Measurements from ENCODE around the gene SLC12A9.

SLC12A9 gene

GRCh38 chr7:100884736-100885439 is 32.4 kb downstream of the SLC12A9 start:
- DNase-seq (ENCODE audit: low read depth), result no peak

GRCh38 chr7:100885440-100886141 is 33.1 kb downstream of the SLC12A9 start:
- DNase-seq (ENCODE audit: low read depth), result no peak

- DNase-seq (ENCODE audit: low read depth), result no peak
These were observed 33.8 kb downstream of the SLC12A9 start for GRCh38 chr7:100886142-100886935.

DNA sequence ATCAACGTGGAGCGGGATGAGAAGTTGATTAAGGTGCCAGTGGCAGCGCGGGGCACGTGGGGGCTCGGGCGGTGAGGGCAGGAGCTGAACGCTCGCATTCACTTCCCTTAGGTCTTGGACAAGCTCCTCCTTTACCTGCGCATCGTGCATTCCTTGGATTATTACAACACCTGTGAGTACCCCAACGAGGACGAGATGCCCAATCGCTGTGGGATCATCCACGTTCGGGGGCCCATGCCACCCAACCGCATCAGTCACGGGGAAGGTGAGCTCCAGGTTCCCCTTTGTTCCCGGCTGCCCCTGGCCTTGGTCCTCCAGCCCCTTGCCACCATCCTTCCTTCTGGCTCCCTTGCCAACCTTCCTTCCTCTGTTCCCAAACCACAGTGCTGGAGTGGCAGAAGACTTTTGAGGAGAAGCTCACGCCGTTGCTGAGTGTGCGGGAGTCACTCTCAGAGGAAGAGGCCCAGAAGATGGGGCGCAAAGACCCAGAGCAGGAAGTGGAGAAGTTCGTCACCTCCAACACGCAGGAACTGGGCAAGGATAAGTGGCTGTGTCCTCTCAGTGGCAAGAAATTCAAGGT is 34.5 kb downstream of the SLC12A9 start:
- DNase-seq (ENCODE audit: low read depth), result no peak

- no peak for DNase-seq (ENCODE audit: low read depth)
These were observed 35.2 kb downstream of the SLC12A9 start for GRCh38 chr7:100887516-100888290.

DNA sequence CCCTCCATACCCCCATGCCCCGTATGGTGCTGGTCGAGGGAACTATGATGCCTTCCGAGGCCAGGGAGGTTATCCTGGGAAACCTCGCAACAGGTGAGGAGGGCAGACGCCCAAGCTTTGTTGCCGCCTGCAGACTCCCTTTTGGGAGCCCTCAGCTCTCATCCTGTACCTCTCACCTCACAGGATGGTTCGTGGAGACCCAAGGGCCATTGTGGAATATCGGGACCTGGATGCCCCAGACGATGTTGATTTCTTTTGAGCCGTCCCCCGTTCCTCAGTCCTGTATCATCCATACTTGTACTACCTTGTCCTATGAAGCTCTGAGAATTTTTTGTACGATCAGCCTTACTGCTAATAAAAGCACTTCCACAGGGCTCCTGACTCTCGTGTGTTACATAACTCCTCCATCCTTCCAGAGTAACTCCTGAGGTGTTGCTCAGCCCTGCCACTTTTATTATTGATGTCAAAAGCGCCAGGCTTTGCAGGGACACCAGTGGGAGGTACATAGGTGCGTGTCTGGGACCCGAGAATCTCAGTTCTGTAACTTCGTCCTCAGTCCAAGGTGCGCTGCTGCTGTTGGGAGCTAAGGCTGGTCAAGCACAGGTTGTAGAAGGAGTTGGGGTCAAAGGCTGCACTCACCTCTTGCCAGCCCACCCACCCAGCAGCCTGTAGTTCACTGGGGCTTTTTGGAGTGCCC is 35.9 kb downstream of the SLC12A9 start:
- no peak for DNase-seq (ENCODE audit: low read depth)

- DNase-seq (ENCODE audit: low read depth), result no peak
These were observed 36.7 kb downstream of the SLC12A9 start, which contains the start of gene UFSP1 for GRCh38 chr7:100888988-100889750. TSS of gene UFSP1 (minus strand) at chr7:100889715. CDS start at chr7:100889271, 444 bp downstream.

DNA sequence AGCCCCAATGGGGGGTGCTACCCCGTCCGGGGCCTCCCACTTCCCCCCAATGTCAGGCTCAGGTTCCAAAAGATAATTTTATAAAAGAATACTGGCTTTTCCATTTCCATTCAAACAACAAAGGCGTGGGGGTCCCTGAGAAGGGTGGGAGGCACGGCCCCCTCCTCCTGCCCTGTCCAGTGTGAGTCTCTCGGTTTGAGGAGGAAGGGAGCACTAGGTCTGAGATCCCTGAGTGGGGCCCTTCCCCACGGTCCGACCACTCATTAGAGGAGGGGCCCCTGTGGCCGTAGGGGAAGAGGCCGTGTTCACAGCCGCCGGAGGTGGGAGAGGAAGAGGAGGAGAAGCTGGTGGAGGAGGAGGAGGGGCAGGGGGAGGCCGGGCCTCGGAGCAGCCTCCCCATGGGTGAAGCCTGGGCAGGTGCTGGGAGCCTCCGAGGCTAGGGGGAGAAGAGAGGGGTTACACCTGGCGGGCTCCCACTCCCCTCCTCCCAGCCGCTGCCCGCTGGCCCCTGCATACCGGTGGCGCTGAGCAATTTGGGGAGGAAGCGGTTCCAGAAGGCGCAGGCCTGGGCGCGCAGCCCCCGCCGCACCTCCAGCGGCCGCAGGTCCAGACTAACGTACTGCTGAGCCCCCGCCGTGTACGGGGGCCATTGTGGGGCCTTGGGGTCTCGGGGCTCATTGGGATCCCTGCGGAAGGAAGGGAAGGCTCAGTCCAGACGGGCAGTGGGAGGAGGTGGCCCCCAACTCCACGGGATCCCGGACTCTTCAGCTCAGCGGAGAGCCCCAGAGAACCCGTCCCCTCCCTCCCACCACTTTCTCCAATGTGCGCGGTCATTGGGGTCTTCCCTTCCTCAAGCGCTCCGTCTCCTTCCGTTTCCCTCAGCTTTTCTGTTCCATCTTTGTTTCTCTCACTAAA is 38.4 kb downstream of the SLC12A9 start:
- no peak for DNase-seq (ENCODE audit: low read depth)

- no peak for DNase-seq (ENCODE audit: low read depth)
These were observed 39.2 kb downstream of the SLC12A9 start for GRCh38 chr7:100891568-100892247.

DNA sequence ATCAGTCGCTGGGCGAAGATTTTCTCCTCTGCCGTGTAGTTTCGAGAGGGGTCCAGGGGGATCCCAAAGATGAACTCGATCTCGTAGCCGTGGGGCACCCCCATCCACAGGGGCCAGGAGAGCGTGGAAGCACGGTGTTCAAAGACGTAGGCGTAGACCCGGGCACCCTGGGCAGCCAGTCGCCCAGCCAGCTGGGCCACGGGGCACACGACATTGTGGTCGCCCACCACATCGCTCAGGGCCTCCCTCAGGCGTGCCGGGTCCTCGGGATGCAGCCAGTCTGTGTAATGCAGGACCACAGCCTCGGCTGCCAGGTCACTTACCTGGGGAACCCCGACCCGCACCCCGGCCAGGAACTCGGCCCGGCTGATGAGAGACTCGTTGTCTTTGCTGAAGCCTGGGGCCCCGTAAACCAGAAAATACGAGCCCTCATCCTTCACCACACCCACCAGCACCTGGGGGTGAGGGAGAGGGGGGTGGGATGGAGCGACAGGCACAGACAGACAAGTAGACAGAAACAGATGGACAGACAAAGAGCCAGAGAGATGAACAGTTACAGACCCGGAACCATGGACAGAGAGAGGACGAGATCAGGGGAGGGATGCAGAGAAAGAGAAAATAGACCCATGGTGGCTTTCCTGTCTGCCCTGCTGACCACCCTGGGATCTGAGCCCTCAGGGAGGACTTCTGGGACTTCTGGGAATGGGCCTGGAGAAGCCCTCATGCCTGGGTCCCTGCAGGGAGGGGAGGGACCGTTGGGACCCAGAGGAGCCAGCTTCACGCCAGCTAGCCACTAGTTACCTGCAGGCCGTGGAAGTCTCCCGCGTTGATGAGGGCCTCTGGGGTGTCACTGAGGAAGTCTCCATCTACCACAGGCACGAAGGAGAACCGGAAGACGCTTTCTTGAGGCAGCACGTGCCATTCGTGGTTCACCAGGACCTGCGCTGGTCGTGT is 40.1 kb downstream of the SLC12A9 start:
- DNase-seq (ENCODE audit: low read depth), result no peak

DNA sequence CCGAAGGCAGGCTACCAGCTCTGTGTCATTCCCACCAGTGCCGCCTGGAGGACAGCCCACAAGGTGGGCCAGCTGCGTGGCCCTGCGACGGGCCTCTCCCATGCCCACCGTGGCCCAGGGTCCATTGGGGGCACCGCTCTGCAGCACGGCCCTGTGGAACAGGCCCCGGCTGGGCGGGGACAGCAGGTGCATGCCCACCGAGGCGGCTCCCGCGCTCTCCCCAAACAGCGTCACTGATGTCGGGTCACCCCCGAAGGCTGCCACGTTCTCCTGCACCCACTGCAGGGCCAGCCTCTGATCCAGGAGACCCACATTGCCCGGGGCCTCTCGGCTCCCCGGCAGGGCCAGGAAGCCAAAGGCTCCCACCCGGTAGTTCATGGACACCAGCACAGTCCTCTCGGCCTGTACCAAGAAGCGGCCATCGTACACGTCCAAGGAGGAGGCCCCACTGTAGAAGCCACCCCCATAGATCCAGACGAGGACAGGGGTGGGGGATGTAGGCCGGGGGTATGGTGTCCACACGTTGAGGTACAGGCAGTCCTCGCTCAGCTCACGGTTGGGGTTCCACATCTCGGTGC is 40.9 kb downstream of the SLC12A9 start:
- no peak for DNase-seq (ENCODE audit: low read depth)

GRCh38 chr7:100893910-100894721 is 41.6 kb downstream of the SLC12A9 start:
- no peak for DNase-seq (ENCODE audit: low read depth)

- peak; percentile 44 for DNase-seq (ENCODE audit: low read depth)
These were observed 42.6 kb downstream of the SLC12A9 start for GRCh38 chr7:100894860-100895700.

DNA sequence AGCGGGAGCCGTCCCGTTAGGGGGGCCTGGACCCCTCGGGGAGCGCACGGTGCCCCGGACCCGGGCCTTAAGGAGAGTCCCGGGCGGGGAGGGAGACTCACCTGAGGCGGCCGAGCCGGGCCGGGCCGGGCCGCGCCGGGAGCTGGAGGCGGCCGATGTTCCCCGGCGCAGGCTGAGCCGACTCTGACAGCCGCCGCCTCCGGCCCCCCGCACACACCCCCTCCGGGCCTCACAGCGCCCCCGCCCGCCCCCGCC is 43.1 kb downstream of the SLC12A9 start, which contains the start of gene ACHE:
ACHE (minus strand) TSS at position 188 of the 255 bp plus-strand sequence. CDS start 1,656 bp downstream, outside the sequence.
- DNase-seq (ENCODE audit: low read depth), result no peak
